Keratinocyte (primary cell): ENCODE results near the gene IL10RA. TPM values are rescaled to one million over a fixed set of nuclear protein-coding genes. Genes with fewer than 3 reads are reported as not detected.

Experiments used
- DNase-seq: peaks from one replicate; pipeline ENCODE4 v3.0.0-alpha.2; 2011; ENCODE audit warnings: low read depth, missing footprints, low spot score
- FAIRE-seq: peaks from 2 replicates; lab custom pipeline; 2011; peaks lifted over from hg19 to GRCh38; lab: Jason Lieb, UNC
- H2AFZ ChIP-seq: 2 replicates; pipeline ENCODE4 v1.6.0; 2012; ENCODE audit warnings: low read length, control low read depth, inconsistent platforms; ENCODE audit not compliant: control insufficient read depth
- H3K27ac ChIP-seq: 2 replicates; pipeline ENCODE4 v1.5.1; 2011; ENCODE audit warnings: low read length; ENCODE audit not compliant: control insufficient read depth, insufficient read depth
- H3K27me3 ChIP-seq: 3 replicates; pipeline ENCODE4 v1.6.0; 2011; ENCODE audit warnings: low read length; ENCODE audit not compliant: control insufficient read depth, insufficient read depth; ENCODE audit errors: extremely low read depth
- H3K36me3 ChIP-seq, 2 experiments: 2 replicates in 1 of 2; 3 replicates in 1 of 2; pipeline ENCODE4 v1.5.1; 2011; ENCODE audit warnings: low read length in 2 of 2, mild to moderate bottlenecking in 1 of 2; ENCODE audit not compliant: control insufficient read depth in 2 of 2, insufficient read depth in 2 of 2; ENCODE audit errors: extremely low read depth in 1 of 2
- H3K4me1 ChIP-seq: 3 replicates; pipeline ENCODE4 v1.5.1; 2011; ENCODE audit warnings: low read length; ENCODE audit not compliant: control insufficient read depth, insufficient read depth; ENCODE audit errors: extremely low read depth
- H3K4me2 ChIP-seq: 3 replicates; pipeline ENCODE4 v1.6.0; 2011; ENCODE audit warnings: low read depth, low read length; ENCODE audit not compliant: control insufficient read depth, insufficient read depth; ENCODE audit errors: extremely low read depth
- H3K4me3 ChIP-seq, 3 experiments: fragments of 200-600 bp in 1 of 3; sonication (generic) in 1 of 3; 2 replicates in 2 of 3; 3 replicates in 1 of 3; pipeline ENCODE4 v1.5.1; 2011 to 2016; ENCODE audit warnings: low read length in 3 of 3, mild to moderate bottlenecking in 3 of 3, control low read depth in 2 of 3, inconsistent platforms in 1 of 3, low read depth in 1 of 3, mixed read lengths in 1 of 3, mixed run types in 1 of 3, moderate library complexity in 1 of 3; ENCODE audit not compliant: control insufficient read depth in 2 of 3, insufficient read depth in 2 of 3; ENCODE audit errors: extremely low read depth in 1 of 3
- H3K79me2 ChIP-seq: 2 replicates; pipeline ENCODE4 v1.6.0; 2012; ENCODE audit warnings: low read length; ENCODE audit not compliant: control insufficient read depth, insufficient read depth
- H3K9ac ChIP-seq: 3 replicates; pipeline ENCODE4 v1.6.0; 2011; ENCODE audit warnings: low read length; ENCODE audit not compliant: control insufficient read depth, insufficient read depth; ENCODE audit errors: extremely low read depth
- H3K9me1 ChIP-seq: 3 replicates; pipeline ENCODE4 v1.6.0; 2011; ENCODE audit warnings: low read length; ENCODE audit not compliant: control insufficient read depth, insufficient read depth; ENCODE audit errors: extremely low read depth
- H3K9me3 ChIP-seq: 2 replicates; pipeline ENCODE4 v1.5.1; 2012; ENCODE audit warnings: low read depth, low read length; ENCODE audit not compliant: control insufficient read depth
- H4K20me1 ChIP-seq: 3 replicates; pipeline ENCODE4 v1.6.0; 2011; ENCODE audit warnings: low read length; ENCODE audit not compliant: control insufficient read depth, insufficient read depth; ENCODE audit errors: extremely low read depth
- EZH2 ChIP-seq: IDR thresholded peaks from one replicate; pipeline ENCODE4 v1.6.1; 2012; ENCODE audit warnings: inconsistent platforms, mild to moderate bottlenecking, low read length, moderate library complexity
- dilution Hi-C: fragments of 300-500 bp; cut with MboI; formaldehyde crosslinking; loops from one replicate; pipeline ENCODE4 v1.7.0; 2020; ENCODE audit warnings: low sequenced_read_pairs; ENCODE audit not compliant: extremely low pct_ligation_motif_present
- polyA plus RNA-seq, 5 experiments: library from polyadenylated mRNA; depleted of rRNA in 3 of 5; stranded (reverse) in 3 of 5; stranded (forward) in 1 of 5; unstranded in 1 of 5; fragments of >200 nt; gene quantifications; 1 replicate in 1 of 5; 2 replicates in 3 of 5; 3 replicates in 1 of 5; pipeline versions ENCODE4 v1.2.1 to v1.2.3, GENCODE V29; 2011 to 2012; ENCODE audit warnings: missing spikeins in 2 of 5, low read depth in 1 of 5, low replicate concordance in 1 of 5
- TF ChIP-seq, protein P1 (sequence below), 3 experiments: IDR thresholded peaks in 1 of 3; conservative IDR thresholded peaks in 1 of 3; optimal IDR thresholded peaks in 1 of 3; 2 replicates in 2 of 3; 3 replicates in 1 of 3; pipeline versions ENCODE3 to v1.5.1; 2011; ENCODE audit warnings: low read length in 3 of 3, mild to moderate bottlenecking in 3 of 3, moderate library complexity in 2 of 3, control low read depth in 1 of 3, inconsistent platforms in 1 of 3; ENCODE audit not compliant: insufficient read depth in 2 of 3; ENCODE audit errors: extremely low read depth in 1 of 3

IL10RA gene
- polyA plus RNA-seq, 1 donor (not counting 4 experiments of a cell fraction or from before 2014, with no cell fraction given) = 0.04 TPM

DNA sequence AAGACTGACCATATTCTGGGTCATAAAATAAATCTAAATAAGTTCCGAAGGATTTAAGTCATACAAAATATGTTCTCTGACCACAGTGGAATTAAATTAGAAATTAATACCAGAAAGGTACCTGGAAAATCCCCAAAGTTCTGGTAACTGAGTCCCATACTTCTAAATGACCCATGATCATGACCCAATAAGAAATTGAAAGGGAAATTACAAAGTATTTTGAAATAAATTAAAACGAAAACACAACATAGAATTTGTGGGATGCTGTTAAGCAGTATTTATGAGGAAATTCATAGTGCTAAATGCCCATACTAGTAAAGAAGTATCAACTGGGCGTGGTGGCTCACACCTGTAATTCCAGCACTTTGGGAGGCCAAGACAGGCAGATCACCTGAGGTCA is 23.4 kb upstream of the IL10RA start:
- H3K4me1 ChIP-seq = no peaks in the 10 kb centered on the region
- FAIRE-seq (no peak), DNase-seq (no peak)
- no peak overlapping the region for H3K9ac ChIP-seq
- H4K20me1 ChIP-seq = no peaks in the 10 kb centered on the region
- H3K27ac ChIP-seq = no peak overlapping the region
- no peaks in the 10 kb centered on the region for H3K9me1 ChIP-seq
- H3K4me3 ChIP-seq = no peak overlapping the region
- H3K27me3 ChIP-seq = no peaks in the 10 kb centered on the region
- H3K4me2 ChIP-seq = no peak overlapping the region
- TF ChIP-seq, protein P1, sequence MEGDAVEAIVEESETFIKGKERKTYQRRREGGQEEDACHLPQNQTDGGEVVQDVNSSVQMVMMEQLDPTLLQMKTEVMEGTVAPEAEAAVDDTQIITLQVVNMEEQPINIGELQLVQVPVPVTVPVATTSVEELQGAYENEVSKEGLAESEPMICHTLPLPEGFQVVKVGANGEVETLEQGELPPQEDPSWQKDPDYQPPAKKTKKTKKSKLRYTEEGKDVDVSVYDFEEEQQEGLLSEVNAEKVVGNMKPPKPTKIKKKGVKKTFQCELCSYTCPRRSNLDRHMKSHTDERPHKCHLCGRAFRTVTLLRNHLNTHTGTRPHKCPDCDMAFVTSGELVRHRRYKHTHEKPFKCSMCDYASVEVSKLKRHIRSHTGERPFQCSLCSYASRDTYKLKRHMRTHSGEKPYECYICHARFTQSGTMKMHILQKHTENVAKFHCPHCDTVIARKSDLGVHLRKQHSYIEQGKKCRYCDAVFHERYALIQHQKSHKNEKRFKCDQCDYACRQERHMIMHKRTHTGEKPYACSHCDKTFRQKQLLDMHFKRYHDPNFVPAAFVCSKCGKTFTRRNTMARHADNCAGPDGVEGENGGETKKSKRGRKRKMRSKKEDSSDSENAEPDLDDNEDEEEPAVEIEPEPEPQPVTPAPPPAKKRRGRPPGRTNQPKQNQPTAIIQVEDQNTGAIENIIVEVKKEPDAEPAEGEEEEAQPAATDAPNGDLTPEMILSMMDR (optimal IDR thresholded peaks at IDR 0.05 in 1 of 3, IDR thresholded peaks at IDR 0.05 in 1 of 3, conservative IDR thresholded peaks at IDR 0.05 in 1 of 3; ENCODE audit: extremely low read depth in 1 of 3, insufficient read depth in 2 of 3, low read length in 3 of 3) = no peak
- TF ChIP-seq EZH2 = no peak
- no peaks in the 10 kb centered on the region for H3K79me2 ChIP-seq
- H3K9me3 ChIP-seq = no peaks in the 10 kb centered on the region
- no peaks in the 10 kb centered on the region for H3K36me3 ChIP-seq
- dilution Hi-C loops = no loop called here
- no peak overlapping the region for H2AFZ ChIP-seq

DNA sequence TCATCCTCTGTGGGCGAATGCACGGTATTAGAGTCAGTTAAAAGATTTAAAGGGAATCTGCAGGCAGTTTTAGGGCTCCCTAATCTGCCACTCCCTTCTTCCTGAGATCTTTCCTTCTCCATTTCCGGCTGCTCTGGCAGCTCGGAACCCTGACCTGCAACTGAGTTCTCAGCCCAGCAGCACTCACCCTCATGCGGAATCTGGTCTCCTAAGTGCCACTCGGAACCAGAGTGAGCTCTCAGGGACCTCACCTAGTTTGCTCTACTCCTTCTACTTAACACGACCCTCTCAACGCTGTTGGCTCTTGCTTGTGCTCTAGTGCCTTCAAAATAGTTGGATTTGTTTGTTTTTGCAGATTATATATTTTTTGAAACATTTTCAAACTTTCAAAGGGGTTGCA is 19.3 kb upstream of the IL10RA start:
- peaks cover 5% of the 10 kb centered on the region for H3K4me1 ChIP-seq
- H2AFZ ChIP-seq = no peak overlapping the region
- no peak overlapping the region for H3K9ac ChIP-seq
- H3K36me3 ChIP-seq = no peaks in the 10 kb centered on the region
- H3K4me3 ChIP-seq = no peak overlapping the region
- H3K27me3 ChIP-seq = no peaks in the 10 kb centered on the region
- no peak overlapping the region for H3K4me2 ChIP-seq
- no peak overlapping the region for H3K27ac ChIP-seq
- no peak for DNase-seq
- H4K20me1 ChIP-seq = no peaks in the 10 kb centered on the region
- no peak for TF ChIP-seq EZH2
- TF ChIP-seq, protein P1 (optimal IDR thresholded peaks at IDR 0.05 in 1 of 3, IDR thresholded peaks at IDR 0.05 in 1 of 3, conservative IDR thresholded peaks at IDR 0.05 in 1 of 3; ENCODE audit: extremely low read depth in 1 of 3, insufficient read depth in 2 of 3, low read length in 3 of 3) = no peak
- H3K79me2 ChIP-seq = no peaks in the 10 kb centered on the region
- no peaks in the 10 kb centered on the region for H3K9me3 ChIP-seq
- dilution Hi-C loops = no loop called here
- no peaks in the 10 kb centered on the region for H3K9me1 ChIP-seq
- no peak for FAIRE-seq
